Omental fat pad (tissue), 4 donors: Measurements from ENCODE around the gene EML1. TPM values are rescaled to one million over a fixed set of nuclear protein-coding genes. Genes with fewer than 3 reads are reported as not detected.

ENCODE experiments used
- ATAC-seq: fragments of 150-250 bp; one replicate; pipeline ENCODE4 v1.9.1; 2016; ENCODE audit warnings: mild to moderate bottlenecking, moderate library complexity; ENCODE audit not compliant: low FRiP score
- DNase-seq: peaks from one replicate; pipeline ENCODE4 v3.0.0-alpha.2; 2019; ENCODE audit warnings: low spot score
- CTCF ChIP-seq, 3 donors: fragments of 450-650 bp; IDR thresholded peaks; one replicate each; pipeline ENCODE4 v1.5.1; 2016 to 2017; ENCODE audit warnings: antibody characterized with exemption in 3 of 3, mild to moderate bottlenecking in 3 of 3, moderate library complexity in 2 of 3
- total RNA-seq, 4 donors: library from RNA; depleted of rRNA; stranded (reverse); fragments of >200 nt; gene quantifications; one replicate each; pipeline ENCODE4 v1.1.0, GENCODE V29; 2016

The EML1 gene
- total RNA-seq, 4 donors from 2014 or later = 33.2 to 88.0 (median 43.5) TPM

- ATAC-seq = no peak
- no peak for TF ChIP-seq CTCF (IDR thresholded peaks at IDR 0.05)
These were observed 143.7 kb downstream of the EML1 start for GRCh38 chr14:99936738-99937474.

DNA sequence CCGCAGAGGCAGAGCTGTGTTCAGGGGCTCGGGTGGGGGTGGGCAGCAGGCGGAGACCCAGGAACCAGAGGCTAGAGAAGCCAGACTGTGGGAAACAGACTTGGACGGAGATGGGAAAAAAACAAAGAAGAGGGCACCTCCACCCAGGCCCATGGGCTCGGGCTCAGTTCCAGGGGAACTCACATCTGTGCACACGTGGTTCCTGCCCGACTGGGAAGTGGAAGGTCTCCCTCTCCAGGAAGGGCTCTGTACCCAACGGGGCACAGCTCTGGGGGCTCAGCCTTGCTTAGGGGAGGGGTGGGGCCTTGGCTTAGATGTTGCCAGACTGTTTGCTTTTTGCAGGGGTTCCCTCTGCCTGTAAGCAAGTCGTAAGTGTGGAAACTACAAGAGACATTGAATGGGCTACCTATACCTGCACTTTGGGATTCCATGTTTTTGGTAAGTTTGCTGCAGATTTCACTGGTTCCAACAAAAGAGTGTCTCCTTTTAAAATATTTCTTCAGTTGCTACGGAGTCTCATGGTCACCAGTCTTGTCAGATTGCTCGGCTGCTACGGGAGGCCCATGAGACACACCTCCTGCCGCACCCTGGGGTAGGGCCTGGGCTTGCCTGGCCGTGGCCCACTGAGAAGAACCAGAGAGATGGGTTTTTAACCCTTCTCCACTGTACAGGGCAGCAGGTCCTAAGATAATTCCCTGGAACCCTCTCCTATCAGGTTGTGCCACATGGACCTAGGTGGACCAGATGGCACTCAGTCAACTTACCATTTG, 144.4 kb downstream of the EML1 start:
- DNase-seq = no peak
- no peak for ATAC-seq
- no peak for TF ChIP-seq CTCF (IDR thresholded peaks at IDR 0.05)

More at GRCh38 chr14:99936738-99937474, 143.7 kb downstream of the EML1 start:
- no peak for DNase-seq

DNA sequence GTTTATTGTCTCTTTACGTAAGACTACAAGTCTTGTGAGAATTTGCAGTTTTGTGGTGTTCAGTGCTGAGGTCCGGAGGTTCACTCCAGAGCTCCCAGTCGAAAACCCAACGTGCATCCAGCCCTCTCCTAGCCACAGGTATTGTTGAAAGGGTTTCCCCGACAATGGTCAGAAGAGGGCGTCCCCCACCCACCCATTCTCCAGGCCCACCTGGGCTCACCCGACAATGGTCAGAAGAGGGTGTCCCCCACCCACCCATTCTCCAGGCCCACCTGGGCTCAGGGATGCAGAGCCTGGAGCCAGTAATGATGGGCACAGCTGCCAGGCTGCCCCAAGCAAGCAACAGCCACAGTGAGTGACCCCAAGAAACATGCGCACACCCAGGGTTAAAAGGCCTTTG, 145.2 kb downstream of the EML1 start:
- TF ChIP-seq CTCF (IDR thresholded peaks at IDR 0.05) = no peak
- ATAC-seq = no peak

GRCh38 chr14:99938896-99939295, 145.7 kb downstream of the EML1 start:
- ATAC-seq (no peak), DNase-seq (no peak)
- no peak for TF ChIP-seq CTCF (IDR thresholded peaks at IDR 0.05)

More for the DNA sequence above, 145.2 kb downstream of the EML1 start:
- DNase-seq = no peak

GRCh38 chr14:99939421-99939820, 146.2 kb downstream of the EML1 start:
- TF ChIP-seq CTCF (IDR thresholded peaks at IDR 0.05) = no peak
- DNase-seq (no peak), ATAC-seq (no peak)

DNA sequence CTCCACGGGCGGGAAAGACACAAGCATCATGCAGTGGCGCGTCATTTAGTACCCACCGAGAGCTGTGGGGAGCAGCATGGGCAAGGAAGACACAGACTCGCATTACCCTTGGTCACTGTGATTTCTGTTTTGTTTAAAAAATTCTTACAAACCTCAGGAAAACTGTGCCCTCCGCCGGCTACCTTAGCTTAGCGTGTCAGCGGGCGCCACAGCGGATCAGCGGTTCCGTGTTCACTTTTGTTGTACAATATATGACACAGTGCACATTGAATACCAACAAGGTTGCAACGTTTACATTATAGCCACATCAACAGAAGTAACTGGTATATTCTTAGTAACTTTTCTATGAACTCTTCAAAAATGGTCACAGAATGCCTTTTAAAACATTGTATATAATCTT, 146.9 kb downstream of the EML1 start:
- no peak for DNase-seq
- no peak for TF ChIP-seq CTCF (IDR thresholded peaks at IDR 0.05)
- no peak for ATAC-seq
